ENCODE data around the gene NCBP1.

GRCh38 chr9:97704851-97705250, 71.2 kb downstream of the NCBP1 start:
- TF ChIP-seq USF2 (IDR thresholded peaks at IDR 0.05; ENCODE audit: low read depth, low read length) (no peak), POLR2A (IDR thresholded peaks at IDR 0.05; ENCODE audit: low read depth, low read length) (no peak), MAFK (IDR thresholded peaks at IDR 0.05; ENCODE audit: low read depth, low read length) (no peak), CTCF (conservative IDR thresholded peaks at IDR 0.05; ENCODE audit: low read depth, low read length) (no peak), BHLHE40 (IDR thresholded peaks at IDR 0.05; ENCODE audit: low read depth, low read length) (no peak), CEBPB (IDR thresholded peaks at IDR 0.05; ENCODE audit: low read depth, low read length) (no peak), MAZ (IDR thresholded peaks at IDR 0.05; ENCODE audit: borderline replicate concordance, low read depth, low read length) (no peak), ELK1 (IDR thresholded peaks at IDR 0.05; ENCODE audit: borderline replicate concordance, low read depth, low read length) (no peak), CHD1 (IDR thresholded peaks at IDR 0.05; ENCODE audit: low read depth, low read length) (no peak), NFE2L2 (IDR thresholded peaks at IDR 0.05; ENCODE audit: low read depth, low read length) (no peak), RCOR1 (IDR thresholded peaks at IDR 0.05; ENCODE audit: insufficient replicate concordance, low read length) (no peak), SMC3 (IDR thresholded peaks at IDR 0.05; ENCODE audit: low read depth, low read length) (no peak)
